Measurements from ENCODE around the gene ZFP91.

GRCh38 chr11:58659910-58660570 lies 81.2 kb downstream of the ZFP91 start:
- TF ChIP-seq POLR2A (conservative IDR thresholded peaks at IDR 0.05) (no peak), ZNF274 (IDR thresholded peaks at IDR 0.05; ENCODE audit: borderline replicate concordance, low read depth, low read length) (no peak), CTCF (IDR thresholded peaks at IDR 0.05 in 2 of 3, conservative IDR thresholded peaks at IDR 0.05 in 1 of 3; ENCODE audit: insufficient read depth in 2 of 3, low read depth in 1 of 3, low read length in 3 of 3) (no peak), MAFF (IDR thresholded peaks at IDR 0.05; ENCODE audit: low read length) (no peak), STAG1 (CRISPR knock-in tag; IDR thresholded peaks at IDR 0.05; ENCODE audit: borderline replicate concordance) (no peak), THAP12 (CRISPR knock-in tag; IDR thresholded peaks at IDR 0.05) (no peak), TAF7 (tag; IDR thresholded peaks at IDR 0.05) (no peak), TCF7L2 (IDR thresholded peaks at IDR 0.05; ENCODE audit: low read depth, low read length) (no peak), ZNF324 (CRISPR knock-in tag; IDR thresholded peaks at IDR 0.05) (no peak), CREB5 (CRISPR knock-in tag; IDR thresholded peaks at IDR 0.05) (no peak), ARID2 (IDR thresholded peaks at IDR 0.05) (no peak), KHSRP (IDR thresholded peaks at IDR 0.05) (no peak), GATAD2B (IDR thresholded peaks at IDR 0.05; ENCODE audit: borderline replicate concordance) (no peak)

All from K562 (cell line).